RPMI7951 (cell line): ENCODE measurements around the gene RNPEPL1. TPM values are rescaled to one million over a fixed set of nuclear protein-coding genes. Genes with fewer than 3 reads are reported as not detected.
"Not testable (repeated sequence)": the region's sequence is repeated elsewhere in the genome, so short reads cannot be mapped to it uniquely, and the experiment has no call there.

Experiments used
- DNase-seq: peaks from one replicate; pipeline ENCODE4 v3.0.0-alpha.2; 2012; ENCODE audit warnings: low read depth
- total RNA-seq: library from RNA; depleted of rRNA; stranded (reverse); fragments of >200 nt; shearing (Covaris generic); gene quantifications from 2 replicates; pipeline ENCODE4 v1.2.3, GENCODE V29; 2014

RNPEPL1 gene
- total RNA-seq, 1 experiment from 2014 or later = 15.4 TPM

DNA sequence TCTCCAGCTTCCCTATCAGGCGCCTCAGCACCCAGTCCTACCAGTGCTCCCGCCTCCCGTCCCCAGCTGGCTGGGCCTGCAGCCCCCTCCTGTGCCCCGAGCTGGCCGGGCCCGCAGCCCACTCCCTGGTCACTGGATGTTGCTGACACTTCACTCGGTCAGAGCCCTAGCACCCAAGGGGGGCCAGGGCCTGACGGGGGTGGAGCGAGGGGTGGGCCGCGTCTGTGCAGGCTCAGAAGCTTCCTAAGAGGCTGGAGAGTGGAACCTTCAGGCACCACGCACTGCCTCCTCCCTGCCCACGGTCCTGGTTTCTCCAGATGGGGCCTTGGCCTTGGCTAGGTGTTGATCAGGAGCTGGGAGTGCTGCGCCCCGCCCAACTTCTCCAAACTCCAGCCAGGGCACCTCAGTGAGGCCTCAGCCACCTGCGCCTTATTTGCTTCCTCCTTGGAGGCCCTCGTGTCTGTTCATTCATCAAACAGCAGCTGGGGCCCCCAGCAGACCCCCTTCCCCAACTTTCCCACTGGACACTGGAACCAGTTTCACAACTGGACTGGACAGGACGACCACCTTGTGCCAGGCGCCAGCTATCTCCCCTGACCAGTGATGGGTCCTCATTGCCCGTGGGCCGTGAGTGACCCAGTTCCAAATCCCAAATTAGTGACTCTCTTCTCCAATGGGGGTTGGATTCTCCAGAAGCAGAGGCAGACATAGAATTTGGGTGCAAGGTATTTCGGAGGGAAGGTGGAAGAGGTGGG, 35.0 kb downstream of the RNPEPL1 start:
- DNase-seq = no peak

DNA sequence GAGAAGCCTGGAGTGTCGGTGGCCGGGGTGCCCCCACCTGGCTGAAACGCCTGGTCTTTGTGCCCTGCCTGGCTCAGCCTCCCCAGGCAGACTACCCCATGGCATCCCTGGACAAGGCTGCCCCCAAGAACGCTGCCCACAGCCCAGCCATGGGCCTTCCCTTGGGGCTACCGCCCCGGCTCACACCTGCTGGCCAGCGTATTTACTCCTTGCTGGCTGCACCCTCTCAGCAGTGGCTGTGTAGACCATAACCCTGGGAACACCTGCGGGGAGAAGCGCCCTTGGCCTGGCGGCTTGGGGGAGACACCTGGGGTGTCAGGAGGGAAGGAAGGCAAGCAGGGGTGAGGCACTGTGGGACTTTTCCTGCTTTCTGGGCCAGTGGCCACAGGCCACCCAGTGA, 35.6 kb downstream of the RNPEPL1 start:
- no peak for DNase-seq

DNA sequence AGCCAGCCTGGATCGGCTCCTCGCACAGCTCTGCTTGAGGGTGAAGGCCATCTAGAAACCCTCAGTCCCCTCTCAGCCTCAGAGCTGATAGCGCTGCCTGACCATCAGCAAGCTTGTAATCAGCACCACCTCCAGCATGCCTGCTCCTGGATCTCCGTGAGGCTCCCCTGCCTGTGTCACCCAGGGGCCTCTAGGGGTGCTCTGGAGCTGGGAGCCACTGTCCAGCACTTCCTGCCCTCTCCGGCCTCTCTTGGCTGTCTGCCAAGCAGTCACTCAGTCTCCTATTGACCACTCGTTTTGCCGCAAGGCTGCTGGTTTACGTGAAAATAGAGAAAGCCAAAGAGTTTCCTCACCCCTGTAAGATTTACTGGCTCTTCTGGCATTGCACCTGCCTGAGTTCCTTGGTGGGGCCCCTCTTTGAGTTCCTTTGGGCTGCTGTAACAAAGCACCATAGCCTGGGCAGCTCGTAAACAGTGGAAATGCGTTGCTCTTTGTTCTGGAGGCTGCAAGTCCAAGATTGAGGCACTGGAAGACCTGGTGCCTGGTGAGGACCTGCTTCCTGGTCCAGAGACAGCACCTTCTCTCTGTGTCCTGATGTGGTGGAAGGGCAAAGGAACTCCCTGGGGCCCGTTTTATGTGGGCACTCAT, 36.1 kb downstream of the RNPEPL1 start:
- DNase-seq = peak; percentile 83

DNA sequence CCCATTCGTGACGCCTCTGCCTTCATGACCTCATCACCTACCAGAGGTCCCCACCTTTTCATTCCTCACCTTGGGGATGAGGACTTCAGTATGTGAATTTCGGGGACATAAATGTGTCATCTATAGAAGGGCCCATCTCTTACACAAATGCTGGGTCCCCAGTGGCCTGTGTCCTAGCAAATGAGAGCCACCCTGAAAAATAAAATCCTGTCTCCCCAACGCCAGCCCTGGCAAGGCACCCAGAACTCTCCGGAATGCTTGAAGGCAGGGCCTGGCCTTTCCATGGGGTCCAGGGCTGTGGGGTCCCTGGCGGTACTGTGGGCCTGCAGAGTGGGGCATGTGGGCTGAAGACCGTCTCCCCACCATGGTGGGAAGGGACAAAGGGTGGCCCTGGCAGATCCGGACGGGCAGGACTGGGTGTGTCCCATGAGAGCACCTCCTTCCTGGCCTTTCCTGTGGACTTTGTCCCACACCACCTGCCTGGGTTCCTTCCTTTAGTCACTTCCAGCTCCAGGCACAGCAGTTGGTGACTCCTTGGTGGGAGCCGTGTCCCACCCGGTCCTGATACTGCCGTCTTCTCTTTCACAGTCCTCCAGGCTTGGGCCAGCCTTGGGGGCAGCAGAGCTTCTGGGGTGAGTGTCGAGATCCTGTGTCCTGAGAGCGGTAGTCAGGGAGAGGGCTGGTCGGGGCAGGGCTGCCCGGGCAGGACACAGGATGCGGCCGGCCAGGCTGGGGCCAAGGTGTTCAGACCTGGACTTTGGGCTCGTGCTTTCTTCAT, 36.8 kb downstream of the RNPEPL1 start:
- no peak for DNase-seq

DNA sequence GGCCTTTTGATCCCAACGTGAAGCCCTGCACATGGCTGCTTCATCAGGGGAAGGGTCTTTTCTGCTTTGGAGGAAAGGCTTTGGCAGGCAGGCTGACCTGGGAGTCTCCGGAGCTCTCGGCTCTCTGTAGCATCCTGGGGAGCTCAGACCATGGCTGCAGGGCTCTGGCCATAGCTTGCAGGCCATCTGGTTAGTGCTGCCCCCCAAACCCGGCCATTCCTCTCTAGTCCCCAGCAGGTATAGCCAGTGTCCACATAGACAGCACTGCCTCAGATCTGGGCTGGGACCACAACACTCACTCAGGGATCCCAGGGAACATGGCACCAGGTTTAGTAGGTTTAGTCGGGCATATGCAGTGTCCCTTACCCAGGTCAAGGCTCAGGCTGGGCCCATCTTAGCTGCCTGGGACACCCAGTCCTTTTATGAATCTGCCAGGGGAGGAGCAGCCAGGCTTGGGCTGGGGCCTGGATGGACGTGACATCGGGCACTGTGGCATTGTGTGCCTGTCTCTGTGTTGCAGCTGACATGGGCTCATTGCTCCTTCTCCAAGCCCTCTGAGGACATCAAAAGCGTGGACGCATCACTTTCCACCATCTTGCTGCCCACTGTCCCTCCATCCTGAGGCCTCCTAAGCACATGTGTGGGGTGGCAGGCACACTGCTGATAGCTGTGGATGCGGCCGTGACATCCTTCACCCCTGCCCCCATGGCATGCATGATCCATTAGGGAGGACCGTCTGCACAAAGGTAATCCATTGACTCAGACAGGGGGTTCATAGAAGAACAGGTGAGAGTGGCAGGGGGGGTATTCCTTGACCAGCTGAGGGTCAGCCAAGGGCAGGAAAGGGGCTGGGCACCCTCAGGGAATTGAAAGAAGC, 37.8 kb downstream of the RNPEPL1 start:
- no peak for DNase-seq

DNA sequence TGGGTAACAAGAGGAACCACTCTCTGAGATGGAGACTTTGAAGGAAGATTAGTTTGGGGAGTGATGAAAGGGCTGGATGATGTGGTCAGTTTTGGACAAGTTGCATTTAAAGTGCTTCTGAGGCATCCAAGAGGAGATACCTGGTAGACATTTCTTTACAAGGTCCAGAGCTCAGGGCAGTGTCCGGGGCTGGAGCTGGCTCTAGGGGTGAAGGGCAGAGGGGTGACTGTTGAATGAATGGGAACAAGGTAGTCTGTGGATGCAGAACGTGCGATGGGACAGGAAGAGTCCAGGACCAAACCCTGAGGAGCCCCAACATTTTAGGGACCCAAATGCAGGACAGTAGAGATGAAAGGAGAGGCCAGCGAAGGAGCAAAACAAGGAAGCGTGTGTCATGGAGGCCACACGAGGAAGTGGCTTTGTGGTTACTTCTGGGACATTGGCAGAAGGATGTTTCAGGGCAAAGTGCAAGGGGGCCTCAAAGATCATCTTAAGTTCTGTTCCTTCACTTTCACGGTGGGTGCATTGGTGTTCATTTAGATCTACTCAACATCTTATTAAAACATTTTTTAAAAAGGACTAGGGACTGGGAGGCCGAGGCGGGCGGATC, 43.4 kb downstream of the RNPEPL1 start:
- no peak for DNase-seq

DNA sequence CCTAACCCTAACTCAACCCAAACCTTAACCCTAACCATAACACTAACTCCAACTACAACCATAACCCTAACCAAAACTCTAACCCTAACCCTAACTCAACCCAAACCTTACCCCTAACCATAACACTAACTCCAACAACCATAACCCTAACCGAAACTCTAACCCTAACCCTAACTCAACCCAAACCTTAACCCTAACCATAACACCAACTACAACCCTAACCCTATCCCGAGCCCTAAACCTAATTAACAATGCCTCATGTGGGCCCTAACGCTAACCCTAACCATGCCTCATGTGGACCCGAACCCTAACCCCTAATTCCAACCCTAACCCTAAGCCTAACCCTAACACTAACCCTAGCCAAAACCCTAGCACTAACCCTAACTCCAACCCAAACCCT, 45.5 kb downstream of the RNPEPL1 start:
- DNase-seq = no peak

DNA sequence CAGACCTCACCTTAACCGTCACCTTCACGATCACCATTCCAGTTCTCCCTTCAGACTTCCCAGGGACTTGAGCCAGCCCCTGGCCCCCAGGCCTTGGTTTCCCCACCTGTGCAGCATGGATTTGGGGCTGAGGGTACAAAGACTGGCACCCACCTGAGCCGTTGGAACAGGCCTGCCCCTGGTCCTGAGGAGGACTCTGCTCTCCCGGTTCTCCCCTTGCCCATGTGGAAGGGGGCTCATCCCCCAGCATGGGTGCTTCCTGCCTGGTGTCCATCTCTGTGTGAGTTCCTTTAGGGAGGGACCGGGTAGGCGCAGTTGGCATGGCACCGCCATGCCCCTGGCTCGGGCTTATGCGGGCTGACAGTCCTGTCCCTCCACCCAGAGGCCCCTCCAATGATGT, 46.1 kb downstream of the RNPEPL1 start:
- DNase-seq = no peak

DNA sequence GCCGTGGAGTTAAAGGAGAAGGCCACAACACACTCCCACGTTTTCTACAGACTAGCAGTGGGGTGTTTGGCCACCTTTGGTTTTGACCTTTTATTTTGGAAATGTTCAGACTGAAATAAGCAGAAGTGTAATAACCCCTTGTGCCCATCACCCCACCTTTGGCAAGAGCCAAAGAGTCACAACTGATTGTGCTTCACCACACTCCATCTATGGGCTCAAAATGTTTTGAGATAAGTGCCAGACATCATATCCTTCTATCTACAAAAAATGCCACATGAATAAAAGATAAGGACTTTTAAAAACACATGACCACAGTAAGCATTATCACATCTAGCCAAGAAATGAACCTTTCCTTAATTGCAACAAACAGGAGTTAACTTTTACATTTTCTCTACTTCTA, 47.1 kb downstream of the RNPEPL1 start:
- DNase-seq = no peak

DNA sequence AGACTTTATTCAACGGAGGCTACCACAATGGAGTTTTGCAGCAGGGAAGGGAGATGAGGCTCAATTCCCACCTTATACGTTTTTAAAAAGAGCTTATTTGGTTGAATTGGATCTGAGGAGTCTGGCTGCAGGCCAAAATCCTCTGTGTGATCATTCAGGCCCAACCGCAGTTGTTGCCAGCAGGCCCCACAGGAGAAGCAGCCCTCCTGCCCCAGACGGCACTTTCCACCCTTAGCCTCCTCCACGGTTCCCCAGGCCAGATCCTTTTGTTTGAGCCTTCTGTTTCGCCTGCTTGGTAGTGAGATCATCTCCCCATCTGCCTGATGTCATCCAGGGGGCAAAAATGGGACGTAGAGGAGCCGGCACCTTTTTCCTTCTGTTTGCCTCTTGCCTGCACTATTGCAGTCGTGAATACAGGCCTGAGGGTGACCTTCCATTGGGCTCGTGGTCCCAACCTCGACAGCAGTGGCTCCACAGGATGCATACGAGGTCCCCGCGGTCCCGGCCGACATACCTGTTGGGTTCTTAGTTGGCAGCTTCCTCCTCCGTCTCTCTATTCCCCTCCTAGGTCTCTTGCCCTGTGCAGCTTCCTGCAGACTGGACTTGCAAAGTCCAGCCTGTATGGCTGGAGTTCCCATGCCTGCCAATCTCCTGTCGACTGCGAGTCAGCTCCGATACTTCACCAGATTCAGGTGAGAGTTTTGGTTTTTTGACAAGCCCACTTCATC, 47.7 kb downstream of the RNPEPL1 start:
- no peak for DNase-seq

DNA sequence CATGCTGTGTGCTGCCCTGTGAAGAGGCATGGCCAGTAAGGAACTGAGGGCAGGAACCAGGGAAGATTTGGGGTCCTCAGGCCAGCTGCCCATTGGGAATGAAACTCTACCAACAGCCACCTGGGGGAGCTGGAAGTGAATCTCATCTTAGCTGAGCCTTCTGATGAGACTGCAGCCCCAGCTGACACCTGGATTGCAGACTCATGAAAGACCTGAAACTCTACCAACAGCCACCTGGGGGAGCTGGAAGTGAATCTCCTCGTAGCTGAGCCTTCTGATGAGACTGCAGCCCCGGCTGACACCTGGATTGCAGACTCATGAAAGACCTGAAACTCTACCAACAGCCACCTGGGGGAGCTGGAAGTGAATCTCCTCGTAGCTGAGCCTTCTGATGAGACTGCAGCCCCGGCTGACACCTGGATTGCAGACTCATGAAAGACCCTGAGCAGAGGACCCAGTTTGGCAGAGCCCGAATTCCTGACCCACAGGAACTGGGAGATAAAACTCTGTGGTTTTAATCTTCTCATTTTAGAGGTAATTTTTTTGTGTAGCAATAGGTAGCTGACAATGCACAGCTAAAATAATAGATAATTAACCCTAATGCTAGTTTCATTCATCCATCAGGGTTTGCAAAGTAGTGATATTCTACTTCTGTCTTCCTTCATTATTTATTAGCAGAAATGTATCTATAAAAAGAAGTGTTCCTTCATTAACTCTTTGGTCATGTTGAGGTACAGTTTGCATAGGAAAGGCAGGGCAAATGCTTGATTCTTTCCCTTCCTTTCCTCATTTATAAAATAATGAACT, 48.8 kb downstream of the RNPEPL1 start:
- DNase-seq = not testable (repeated sequence)

DNA sequence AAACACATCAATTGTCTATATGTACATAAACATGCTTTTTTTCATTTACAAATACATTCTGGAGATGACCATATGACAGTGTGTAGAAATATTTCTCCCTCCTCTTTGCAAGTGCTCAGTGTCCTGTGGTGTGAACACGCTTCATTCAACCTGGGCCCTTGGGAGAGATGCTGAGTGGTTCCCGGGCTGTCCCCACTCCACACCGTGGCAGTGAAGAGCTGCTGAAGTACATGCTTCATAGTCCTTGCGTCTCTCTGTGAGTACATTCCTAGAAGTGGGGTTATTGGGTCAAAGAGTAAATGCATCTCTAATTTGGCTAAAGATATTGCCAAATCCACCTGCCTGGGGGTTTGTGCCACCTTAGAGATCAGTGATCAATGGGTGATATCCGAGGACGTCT, 50.5 kb downstream of the RNPEPL1 start:
- no peak for DNase-seq

DNA sequence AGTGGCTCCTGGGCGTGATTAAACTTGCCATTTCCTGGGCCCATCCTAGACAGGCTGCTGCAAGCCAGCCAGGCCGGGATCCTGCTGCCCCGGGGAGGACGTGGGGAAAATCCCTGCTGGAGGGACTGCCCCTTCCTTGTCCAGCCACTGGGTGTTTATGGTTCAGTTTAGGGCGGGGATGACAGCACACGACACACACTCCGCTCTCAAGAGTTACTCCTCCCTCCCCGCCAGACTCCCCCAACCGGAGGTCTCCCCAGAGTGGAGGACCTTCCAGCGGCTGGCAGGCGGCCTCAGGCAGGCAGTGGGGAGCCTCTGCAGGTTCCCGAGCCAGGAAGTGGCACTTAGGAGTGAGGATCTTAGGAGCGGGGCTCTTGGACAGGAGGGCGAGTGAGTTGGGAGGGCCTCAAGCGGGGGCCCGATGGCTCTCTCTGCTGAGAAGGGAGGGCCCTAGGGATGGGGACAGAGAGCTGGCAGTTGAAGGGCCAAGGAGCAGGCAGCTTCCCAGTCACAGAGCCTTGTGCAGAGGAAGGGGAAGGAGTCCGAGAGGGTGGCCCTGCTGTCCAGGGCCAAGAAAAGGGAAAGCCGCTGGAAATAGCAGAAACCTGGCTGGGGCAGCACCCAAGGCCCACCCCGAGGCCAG, 51.3 kb downstream of the RNPEPL1 start:
- DNase-seq = peak; percentile 24

DNA sequence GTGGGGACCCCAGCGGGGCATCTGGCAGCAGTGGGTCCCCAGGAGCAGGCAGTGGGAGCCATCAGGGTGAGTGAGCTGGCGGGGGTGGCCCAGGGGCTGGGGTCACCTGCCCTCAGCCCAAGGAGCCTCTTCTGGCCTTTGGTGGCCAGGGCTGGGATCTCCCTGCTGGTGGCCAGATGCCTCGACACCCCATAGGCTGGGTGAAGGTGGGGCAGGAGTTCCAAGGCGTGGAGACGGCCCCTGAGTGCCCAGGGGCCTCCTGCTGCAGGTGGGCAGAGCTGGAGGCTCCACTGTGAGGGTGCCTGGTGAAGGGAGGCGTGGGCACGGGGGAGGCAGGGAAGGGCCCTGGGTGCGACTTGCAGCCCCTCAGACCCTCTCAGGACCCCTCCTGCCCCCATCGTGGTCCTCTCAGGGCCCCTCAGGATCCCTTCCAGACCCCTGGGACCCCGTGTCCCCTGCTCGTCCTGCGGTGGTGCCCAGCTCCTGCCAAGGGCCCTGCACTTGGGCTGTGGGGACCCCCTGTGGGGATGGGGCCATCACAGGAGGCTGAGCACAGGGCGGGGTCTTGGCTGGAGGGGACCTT, 52.0 kb downstream of the RNPEPL1 start:
- DNase-seq = no peak

DNA sequence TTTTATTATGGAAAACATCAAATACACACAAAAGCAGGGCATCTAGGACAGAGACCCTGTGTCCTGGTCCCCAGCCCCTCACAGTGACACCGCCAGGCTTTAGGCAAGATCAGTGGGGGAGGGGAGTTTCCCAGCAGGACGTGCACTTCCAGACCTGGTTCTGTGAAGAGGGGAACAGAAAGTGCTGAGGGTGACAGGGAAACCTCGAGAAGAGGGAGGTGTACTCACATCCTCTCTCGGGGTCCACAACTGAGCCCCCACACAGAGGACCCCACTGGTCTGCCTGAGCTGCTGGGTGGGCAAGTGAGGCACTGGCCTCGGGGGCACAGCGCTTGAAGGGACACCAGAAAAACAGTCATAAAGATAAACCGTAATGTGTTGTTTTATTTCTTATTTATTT, 52.6 kb downstream of the RNPEPL1 start:
- DNase-seq = no peak

DNA sequence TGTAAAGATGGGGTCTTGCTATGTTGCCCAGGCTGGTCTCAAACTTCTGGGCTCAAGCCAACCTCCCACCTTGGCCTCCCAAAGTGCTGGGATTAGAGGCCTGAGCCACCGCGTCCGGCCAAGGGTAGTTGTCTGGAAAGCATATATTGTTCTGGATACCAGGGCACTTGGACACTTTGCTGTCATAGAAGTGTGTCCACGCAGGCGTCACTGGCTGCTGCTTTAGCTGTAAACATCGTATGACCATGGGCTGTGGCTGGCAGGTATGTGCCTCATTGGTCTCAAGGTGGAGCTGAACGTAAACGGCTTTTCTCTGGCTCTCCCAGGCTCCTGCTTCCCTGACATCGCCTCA, 53.8 kb downstream of the RNPEPL1 start:
- DNase-seq = no peak

DNA sequence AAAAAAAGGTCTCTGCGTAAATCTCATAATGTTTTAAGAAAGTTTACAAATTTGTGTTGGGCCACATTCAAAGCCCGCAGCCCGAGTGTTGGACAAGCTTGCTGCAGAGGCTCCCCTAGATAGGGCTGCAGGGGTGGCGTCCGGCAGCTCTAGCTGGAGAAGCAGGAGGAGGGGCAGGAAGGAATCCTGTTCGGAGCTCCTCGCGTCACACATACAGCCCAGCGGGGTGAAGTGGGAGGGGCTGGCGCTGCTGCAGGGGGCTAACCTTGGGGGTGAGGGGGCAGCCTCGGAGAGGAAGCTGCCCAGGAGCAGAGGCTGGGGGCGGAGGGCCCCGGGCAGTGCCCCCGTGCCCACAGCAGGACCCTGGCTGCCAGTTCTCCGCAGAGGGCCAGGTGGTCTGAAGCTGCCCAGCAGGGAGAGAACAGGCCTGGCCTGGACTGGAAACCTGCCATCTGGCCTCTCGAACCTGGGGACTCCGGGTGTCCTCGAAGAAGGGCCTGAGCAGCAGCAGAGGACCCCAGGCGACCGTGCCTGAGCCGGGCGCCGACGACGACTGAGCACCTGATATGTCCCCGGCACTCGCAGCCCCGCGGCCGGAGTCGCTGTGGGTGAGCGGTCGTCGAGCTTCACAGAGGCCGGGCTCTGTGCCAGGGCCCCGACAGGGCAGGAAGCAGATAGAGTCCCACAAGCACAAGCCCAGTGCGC, 54.4 kb downstream of the RNPEPL1 start:
- no peak for DNase-seq

DNA sequence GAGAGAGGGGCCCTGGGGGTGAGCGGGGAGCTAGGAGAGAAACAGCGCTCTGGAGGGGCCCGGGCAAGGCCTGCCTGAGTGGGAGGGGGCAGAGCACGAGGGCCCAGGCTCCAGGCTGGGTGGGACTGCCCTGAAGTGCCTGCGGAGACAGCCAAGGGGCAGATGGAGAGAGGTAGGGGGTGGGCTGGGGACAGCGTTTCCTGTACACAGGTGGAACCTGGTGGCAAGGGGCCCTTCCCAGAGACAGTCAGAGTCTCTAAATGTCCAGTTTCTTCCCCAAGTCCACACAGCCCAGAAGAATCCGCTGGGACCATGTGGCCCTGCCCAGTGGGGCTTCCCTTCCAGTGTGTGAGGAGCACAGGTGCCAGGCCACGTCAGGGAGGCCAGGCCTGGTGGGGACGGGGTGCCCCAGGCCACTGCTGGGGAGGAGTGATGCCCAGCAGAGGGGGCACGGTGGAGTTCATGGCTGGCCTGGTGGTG, 55.3 kb downstream of the RNPEPL1 start:
- DNase-seq = no peak
